MV-4-11 (cell line): ENCODE data around the gene NAA35.
"Not testable (repeated sequence)": the region's sequence is repeated elsewhere in the genome, so short reads cannot be mapped to it uniquely, and the experiment has no call there.

Experiments used
- DNase-seq: peaks from one replicate; lab custom pipeline; 2025; lab: John Stamatoyannopoulos, UW

Gene NAA35

DNA sequence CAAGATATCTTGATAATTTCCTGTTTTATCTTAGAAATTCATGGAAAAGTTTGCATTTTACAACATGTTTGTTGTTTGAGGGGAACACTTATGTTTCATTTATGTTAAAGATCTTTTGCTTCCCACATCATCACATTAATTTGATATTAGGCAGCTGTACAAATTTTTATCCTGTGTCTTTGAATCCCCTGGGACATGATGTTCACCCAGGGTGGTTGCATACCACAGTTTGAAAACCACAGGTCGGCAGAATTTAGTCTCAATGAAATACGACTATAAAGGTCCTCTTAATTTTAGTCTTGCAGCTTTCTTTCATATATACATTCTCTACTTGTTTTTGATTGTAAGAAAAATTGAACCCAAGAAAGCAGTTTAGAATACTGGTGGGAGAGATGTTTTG is 3.7 kb downstream of the NAA35 start:
- DNase-seq, result no peak

DNA sequence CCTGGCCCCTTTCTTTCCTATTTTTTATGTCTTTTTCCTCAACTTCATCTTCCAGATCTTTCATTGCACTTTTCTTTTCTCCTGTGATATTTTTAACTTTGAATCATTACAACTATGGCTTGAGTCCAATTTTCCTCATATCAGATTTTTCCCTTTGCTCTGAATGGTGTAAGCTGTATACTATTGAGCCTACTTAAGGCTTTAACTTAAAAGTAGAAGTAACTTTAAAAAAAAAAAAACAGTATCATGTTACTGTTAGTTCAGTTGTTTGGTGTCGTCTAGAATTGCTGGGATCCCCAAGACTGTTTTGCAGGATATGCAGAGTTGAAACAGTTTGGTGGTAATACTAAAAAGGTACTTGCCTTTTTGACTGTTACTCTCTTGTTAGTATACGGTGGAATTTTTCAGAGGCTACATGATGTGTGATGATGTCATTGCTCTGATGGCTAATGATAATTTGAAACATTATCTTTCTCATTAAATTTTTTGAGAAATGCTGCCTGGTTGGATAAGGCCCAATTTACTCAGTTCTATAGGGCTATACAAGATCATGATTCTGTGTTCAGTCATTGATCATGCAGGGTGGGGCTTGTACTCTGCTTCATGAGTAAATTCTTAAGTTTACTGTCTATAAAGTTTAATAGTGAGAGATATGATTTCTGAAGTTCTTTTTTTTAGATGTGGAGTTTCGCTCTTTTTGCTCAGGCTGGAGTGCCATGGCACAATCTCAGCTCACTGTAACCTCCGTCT is 8.8 kb downstream of the NAA35 start:
- DNase-seq, result no peak

DNA sequence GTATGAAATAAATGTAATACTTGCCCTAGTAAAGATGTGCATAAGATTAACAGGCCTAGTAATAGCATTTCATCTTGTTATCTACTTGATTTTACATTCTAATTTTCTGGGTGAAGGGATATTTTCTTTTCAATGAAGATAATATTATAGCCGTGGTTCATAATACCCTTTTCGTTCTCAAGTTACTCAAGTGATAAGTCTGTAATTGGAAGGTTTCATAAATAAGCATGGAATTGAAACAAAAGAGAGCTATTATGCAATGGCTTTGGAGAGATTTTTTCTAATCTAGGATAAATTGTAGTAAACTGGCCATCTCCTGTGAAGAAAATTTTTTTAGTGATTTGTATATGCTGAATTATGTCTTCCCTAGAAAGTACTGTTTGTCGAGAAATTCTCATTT is 19.0 kb downstream of the NAA35 start:
- DNase-seq, result no peak

DNA sequence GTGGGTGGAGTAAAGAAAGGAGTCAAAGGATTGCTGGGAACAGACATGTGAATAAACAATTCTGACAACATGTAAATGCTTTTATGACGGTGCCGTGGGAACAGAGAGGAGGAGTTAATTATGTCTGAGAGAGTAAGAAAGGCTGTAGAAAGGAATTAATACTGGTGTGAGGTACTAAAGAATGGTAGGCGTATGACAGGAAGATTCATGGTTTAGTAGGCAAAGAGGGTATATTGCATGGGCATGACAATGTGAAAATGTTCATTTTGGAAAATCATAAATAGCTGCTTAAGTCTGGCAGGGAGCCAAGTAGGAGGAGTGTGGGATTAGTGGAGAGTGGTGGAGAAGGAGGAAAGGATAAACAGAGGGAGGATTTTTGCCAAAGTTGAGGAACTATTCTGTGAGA is 19.7 kb downstream of the NAA35 start:
- no peak for DNase-seq

DNA sequence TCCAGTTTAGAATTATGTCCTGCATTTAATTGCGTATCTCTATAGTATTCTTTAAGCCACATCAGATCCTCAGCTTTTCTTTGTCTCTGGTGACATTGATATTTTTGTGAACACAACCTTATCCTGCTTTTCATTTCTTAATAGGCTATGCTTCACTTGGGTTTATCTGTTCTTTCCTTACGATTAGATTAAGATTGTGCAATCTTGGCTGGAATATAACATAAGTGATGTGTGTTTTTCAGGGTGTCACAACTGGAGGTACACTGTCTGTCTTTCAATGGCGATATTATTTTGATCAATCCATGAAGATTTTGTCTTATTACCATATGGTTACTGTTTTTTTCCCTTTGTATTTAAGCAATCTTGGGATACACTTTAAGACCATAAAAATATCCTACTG is 23.6 kb downstream of the NAA35 start:
- DNase-seq, result no peak

DNA sequence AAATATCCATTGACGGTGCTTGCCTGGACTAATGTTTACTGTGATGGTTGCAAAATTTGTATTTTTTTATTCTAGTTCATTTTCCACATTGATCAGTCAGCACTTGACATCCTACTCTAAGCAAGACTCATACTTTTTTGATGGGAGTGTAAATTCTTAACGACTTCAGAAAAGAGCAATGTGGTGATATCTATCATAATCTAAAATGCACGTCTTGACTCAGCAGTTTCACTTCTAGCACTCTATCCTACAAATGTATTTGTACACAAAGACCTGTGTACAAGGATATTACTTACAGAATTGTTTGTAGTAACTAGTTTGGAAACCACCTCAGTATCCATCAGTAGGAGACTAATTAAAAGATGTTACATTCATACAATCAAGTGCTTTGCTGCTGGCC is 24.0 kb downstream of the NAA35 start:
- DNase-seq, result no peak

DNA sequence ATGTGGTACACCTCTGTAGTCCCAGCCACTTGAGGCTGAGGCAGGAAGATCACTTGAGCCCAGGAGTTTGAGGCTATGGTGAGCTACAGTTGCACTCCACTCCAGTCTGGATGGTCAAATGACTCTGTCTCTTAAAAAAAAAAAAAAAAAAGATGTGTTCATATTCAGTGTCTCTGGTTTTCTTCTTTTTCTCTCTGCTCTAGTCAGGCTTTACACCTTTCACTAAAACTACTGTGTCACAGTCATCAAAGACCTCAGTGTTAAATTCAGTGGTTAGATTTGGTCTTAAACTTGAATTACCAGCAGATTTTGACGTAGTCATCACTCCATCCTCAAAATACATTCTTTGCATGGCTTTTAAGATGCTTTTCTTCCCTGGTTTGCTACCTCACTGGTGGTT is 28.8 kb downstream of the NAA35 start:
- no peak for DNase-seq

DNA sequence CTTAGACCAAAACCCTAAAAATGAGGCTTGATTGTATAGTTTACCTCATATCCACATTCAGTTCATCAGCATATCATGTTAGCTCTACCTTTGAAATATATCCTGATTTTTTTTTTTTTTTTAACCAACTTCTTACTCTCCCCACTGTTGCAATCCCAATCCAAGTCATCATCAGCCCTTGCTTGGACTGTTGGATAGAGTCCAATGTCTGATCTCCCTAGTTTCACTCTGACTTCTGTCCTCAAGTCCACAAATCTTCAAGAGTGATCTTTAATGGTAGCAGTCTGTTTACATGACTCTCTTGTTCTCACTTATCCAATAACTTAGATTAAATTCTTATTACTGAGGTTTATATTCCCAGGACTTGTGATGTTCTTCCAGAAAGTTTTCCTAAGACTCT is 30.8 kb downstream of the NAA35 start:
- no peak for DNase-seq

DNA sequence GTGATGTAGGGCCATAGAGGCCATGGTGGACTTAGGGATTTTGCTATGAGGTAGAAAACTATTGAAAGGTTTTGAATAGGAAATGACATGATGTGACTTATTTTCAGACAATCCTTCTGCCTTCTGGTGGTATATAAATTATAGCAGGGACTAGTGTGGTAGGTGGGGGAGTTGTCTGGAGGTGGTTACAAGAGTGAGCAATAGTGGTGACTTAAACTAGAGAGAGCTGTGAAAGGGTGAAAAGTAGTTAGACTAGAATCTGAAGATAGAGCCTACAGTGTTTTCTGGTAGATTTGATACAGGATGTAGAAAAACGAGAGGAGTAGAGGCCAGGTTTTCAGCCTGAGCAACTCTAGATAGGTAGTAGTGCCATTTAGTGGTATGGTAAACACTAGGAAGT is 32.3 kb downstream of the NAA35 start:
- no peak for DNase-seq

DNA sequence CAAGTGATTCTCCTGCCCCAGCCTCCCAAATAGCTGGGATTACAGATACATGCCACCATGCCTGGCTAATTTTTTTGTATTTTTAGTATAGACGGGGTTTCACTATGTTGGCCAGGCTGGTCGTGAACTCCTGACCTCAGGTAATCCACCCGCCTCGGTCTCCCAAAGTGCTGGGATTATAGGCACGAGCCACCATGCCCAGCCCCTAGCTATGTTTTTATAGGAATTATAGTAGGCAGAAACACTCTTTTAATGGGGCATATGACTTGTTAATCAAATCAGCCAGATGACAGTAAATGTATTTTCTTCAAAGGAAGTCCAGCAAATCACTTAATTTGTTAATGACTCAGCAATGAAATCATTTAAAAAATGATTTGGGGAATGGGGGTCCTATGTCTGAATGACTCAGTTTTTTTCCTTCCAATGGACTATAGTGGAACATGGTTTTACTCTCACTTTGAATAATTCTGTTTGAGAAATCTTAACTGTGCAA is 33.2 kb downstream of the NAA35 start:
- not testable (repeated sequence) for DNase-seq

DNA sequence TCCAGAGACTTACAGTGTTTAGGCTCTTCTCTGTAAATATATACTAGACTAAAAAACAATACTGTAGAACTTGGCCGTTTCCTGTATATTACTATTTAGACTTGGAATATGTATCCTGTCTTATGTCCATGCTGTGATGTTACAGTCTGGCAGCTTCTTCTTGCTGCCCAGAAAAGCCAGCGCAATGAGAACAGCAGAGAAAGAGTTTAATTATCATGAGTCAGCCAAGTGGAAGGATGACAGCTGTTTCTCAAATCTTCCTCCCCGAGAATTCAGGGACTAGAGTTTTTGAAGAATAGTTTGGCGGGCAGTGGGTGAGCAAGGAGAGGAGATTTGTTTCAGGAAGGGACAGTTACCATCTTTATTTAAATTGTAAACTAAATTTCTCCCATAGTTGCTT is 37.5 kb downstream of the NAA35 start:
- DNase-seq, result no peak

DNA sequence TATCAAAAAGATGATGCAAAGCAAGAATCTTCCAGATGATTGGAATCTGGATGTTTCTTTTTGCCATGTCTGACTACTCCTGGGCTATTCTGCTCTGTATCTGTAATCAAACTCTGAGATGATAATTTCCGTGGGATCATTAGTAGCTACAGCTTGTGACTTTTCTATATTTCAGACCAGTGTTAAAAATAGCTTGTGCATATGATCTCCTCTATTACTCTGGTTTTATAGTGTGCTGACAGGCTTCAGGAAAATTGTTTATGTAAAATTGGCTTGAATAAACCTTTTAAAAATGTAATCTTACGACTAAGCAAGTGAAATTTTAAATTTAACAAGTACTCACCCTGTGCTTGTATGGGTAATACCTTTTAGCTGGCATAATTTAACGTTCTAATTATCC is 40.4 kb downstream of the NAA35 start:
- DNase-seq, result no peak

DNA sequence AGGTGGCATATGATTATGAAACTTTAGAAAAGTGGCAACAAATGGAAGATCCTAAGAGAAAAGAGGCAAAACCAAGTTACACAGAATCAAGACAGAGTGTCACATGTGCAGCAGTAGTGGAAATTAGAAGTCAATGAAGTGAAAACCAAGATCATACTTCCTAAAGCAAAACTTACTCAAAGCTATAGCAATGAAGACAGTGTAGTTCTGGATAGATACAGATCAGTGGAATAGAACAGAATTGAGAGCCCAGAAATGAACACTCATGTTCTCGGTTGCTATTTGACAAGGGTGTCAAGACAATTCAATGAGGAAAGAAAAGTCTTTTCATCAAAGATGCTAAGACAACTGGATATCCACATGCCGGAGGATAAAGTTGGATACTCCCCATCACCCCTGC is 43.5 kb downstream of the NAA35 start:
- DNase-seq, result no peak

DNA sequence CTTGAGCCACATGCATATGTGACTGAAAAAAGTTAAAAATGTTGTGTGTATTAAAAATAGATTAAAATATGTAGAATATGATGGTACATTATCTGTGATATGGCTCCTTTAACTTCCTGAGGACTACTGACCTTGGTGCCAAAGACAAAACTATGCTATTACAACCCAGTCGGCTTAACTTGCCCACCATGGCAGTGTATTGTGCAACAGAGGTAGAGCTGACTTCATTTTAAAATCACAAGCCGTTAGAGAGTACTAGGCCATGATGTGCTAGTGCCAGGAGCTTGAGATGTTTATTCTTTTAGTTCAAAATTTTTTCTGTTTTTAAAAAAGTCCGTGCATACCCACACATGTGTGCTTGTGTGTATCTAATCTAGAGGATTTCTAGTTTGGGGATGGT is 46.3 kb downstream of the NAA35 start:
- no peak for DNase-seq

DNA sequence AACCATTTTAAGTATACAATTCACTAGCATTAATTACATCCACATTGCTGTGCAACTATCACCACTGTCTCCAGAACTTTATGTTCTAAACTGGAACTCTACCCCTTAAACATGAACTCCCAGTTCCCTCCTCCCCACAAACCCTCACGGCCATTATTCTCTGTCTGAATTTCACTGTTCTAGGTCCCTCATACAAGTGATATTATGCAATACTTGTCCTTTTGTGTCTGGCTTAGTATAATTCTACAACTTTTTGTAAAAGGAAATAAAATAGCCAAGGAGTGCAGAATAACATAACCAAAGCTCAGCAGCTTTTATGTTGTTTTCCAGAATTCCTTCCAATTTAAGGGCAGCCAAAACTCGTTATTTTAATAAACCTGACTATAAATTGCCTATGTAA is 53.2 kb downstream of the NAA35 start:
- DNase-seq, result peak; percentile 32

DNA sequence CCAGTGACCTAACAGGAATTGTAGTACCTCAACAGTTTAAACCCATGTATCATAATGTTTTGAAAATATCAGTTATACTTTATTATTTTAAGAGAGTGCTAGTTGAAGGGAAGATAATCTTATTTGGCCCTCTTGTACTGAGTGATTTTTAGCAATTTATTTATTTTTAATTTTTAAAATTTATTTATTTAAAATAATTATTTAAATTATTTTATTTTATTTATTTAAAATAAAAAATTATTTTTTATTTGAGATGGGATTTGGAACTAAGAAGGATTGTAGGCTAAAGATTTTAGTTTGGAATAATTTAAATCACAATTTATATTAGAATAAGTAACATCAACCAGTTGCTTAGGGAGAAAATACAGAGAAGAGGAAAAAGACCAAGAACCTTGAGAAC is 54.2 kb downstream of the NAA35 start:
- no peak for DNase-seq

DNA sequence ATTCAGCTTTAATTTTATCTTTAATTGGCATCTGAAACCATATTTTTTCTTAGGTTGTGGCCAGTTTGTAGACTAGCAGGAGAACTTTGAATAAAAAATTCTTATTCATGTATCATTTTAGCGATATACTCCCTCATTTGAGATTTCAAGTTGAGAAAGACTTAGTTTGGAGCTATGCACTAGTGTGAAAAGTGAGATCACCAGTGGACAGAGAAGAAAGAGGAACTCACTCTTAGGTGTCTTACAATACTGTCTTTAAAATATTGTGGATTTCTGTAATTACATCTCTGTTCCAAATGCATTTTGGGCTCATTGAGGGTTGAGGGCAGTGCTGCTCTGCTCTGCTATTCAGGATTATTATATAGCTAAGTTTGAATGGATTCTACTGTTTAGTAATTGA is 54.7 kb downstream of the NAA35 start:
- DNase-seq, result peak; percentile 9

DNA sequence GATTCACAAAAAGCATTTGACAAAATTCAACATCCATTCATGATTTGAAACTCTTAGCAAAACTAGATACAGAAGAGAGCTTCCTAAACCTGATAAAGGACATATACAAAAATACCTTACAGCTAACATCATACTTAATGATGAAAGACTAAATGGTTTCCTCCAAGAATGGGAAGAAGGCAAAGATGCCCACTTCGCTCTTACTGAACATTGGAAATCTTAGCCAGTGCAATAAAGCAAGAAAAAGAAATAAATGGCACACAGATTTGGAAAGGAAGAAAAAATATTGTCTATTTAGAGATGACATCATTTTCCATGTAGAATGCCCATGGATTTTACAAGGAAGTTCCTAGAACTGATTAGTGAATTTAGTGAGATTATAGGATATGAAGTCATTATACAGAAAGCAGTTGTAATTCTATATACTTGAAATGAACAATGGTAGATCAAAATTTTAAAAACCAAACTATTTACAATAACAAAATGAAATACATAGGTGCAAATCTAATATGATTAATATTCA is 64.4 kb downstream of the NAA35 start:
- DNase-seq, result no peak

DNA sequence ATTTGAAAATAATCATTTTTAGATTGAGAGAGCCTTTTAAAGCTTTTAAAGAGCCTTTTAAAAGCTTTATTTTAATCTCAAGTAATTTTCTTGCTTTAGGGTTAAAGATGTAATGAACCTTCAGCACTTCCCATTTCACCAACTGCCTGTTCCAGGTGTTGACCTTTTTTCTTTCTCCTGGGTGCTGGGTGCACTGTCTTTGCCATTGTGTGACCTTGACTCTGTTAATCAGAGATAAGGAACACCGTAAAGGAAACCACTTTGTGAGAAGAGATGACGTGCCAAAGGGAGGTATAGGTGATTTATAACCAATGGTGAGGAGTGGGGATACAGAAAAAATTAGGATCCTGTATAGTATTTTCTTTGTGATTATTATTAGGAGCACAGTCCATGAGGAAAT is 68.2 kb downstream of the NAA35 start:
- DNase-seq, result no peak

DNA sequence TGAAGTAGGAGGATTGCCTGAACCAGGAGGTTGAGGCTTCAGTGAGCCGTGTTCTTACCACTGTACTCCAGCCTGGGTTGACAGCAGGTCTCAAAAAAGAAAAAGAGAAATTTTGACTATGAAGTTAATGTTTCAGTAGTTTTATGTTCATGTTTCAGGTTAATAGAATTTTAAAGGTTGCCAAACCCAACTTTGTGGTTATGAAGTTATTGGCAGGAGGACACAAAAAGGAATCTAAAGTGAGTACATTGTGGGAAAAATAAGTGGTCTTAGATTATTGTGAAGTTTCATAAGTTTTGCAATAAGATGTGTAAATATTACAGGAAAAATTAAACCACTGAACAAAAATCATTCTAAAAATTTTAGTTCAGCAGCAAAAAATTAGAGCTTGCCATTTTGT is 79.8 kb downstream of the NAA35 start:
- DNase-seq, result no peak

DNA sequence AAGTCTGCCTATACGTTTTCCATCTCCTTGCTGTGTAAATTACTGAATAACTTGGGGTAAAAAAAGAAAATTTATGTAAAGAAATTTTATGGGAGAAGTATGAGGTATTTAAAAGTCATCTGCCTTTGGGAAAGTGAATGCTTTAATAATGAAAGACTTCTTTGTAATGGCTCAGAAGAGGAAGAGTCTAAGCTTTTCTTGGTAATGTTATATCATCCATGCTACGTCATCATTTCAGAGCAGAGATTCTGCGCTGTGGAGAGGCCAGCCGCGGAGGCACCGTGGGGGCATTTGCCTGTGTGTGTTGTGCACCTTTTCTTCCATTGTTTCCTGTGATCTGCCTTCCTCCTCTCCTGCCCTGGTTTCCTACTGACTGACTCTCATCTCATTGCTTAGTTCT is 80.2 kb downstream of the NAA35 start:
- DNase-seq, result no peak

DNA sequence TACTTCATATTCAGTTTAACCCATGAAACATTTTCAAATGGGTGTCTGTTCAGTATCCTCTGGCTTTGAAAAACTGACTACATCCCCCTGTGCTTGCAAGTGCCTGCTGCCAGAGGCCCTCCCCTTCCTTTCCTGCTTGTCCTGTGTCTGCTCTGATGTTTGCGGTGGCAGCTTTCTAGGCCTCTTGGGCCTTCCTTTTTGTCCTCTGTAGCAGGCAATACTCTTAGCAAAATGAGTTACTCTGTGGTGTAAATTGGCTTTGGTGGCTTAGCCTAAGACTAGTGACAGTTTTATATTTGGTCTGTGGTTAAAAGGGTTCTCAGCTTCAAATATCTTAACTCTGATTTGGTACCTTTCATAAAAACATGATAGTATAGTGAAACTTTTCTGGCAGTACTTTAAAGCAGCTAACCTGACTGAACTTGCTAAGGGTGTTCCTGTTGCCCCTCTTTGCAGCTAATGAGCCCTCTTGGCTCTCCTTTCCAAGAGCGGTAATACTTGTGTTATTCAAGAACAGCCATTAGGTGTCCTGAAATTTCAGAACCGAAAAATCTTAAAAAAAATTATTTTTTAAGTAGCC is 81.8 kb downstream of the NAA35 start:
- DNase-seq, result no peak

DNA sequence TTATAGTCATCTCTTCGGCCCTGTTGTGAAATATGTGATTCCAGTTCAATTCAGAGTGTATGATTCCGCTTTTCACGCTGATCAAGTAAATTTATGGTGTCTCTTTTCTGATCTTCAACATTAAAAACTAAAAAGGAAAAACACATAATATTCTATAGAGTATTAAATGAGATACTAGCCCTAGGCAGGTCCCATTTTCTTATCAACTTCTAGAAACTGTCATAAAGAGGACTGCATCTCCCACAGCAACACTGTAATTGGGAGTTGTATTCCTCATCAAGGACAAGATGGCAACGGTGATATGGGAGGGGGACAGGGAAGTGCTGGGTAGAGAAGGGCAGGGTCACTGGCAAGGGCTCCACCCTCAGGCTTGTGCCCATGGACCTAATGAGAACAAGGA is 86.8 kb downstream of the NAA35 start:
- no peak for DNase-seq
